Ovary (tissue), 9 donors: ENCODE results near the gene ZNF148. TPM values are rescaled to one million over a fixed set of nuclear protein-coding genes. Genes with fewer than 3 reads are reported as not detected.

ENCODE experiments used
- DNase-seq, 5 donors: peaks; one replicate each; pipeline ENCODE4 v3.0.0-alpha.2; 2019 to 2020
- H3K27ac ChIP-seq, 2 donors: fragments of 200-600 bp; one replicate each; pipeline versions ENCODE4 v1.5.1 to v1.8.0; 2019 to 2022
- H3K27me3 ChIP-seq: fragments of 200-600 bp; one replicate; pipeline ENCODE4 v1.8.0; 2022
- H3K36me3 ChIP-seq: fragments of 200-600 bp; sonication (generic); one replicate; pipeline ENCODE4 v1.5.1; 2019
- H3K4me1 ChIP-seq: one replicate; pipeline ENCODE4 v1.8.1; 2013; ENCODE audit warnings: mild to moderate bottlenecking, moderate library complexity; ENCODE audit not compliant: insufficient read depth
- H3K4me3 ChIP-seq: fragments of 200-600 bp; sonication (generic); one replicate; pipeline ENCODE4 v1.5.1; 2017
- H3K9me3 ChIP-seq, 2 donors: fragments of 200-600 bp in 1 of 2; sonication (generic) in 1 of 2; one replicate each; pipeline versions ENCODE4 v1.5.1 to v1.8.1; 2013 to 2019; ENCODE audit warnings: mild to moderate bottlenecking in 1 of 2, moderate library complexity in 1 of 2
- CTCF ChIP-seq, 3 donors: fragments of 450-650 bp in 2 of 3; fragments of 200-600 bp in 1 of 3; IDR thresholded peaks; one replicate each; pipeline versions ENCODE4 v1.5.1 to v1.8.0; 2016 to 2022; ENCODE audit warnings: antibody characterized with exemption in 3 of 3, mild to moderate bottlenecking in 1 of 3
- EP300 ChIP-seq: sonication (generic); formaldehyde crosslinking; IDR thresholded peaks from one replicate; pipeline ENCODE4 v1.6.1; 2017; ENCODE audit warnings: antibody characterized with exemption
- POLR2A ChIP-seq: fragments of 450-650 bp; IDR thresholded peaks from one replicate; pipeline ENCODE4 v1.6.1; 2017; ENCODE audit warnings: antibody characterized with exemption, mild to moderate bottlenecking, moderate library complexity
- WGBS, 3 donors: extraction: QIAGEN DNeasy Blood & Tissue Kit in 1 of 3; methylation state at CpG; one replicate each; pipeline versions ENCODE4 v1.1.5 to v1.1.7; 2013 to 2017; 5-methylcytosine and 5-hydroxymethylcytosine counted together
- intact Hi-C, 4 donors: fragments of 100-400 bp; cut with DNase I; formaldehyde crosslinking; loops; one replicate each; pipeline versions ENCODE4 v1.11.0 to v1.15.1; 2022 to 2023
- polyA plus RNA-seq, 2 donors: library from polyadenylated mRNA; stranded (reverse); fragments of 200-250 nt in 1 of 2; fragments of 350-450 nt in 1 of 2; fragmentation: Illumina TruSeq in 1 of 2; extraction: RNeasy Lipid Tissue Mini Kit (QIAGEN cat#74804) in 1 of 2; gene quantifications; one replicate each; pipeline ENCODE4 v1.2.3, GENCODE V29; 2013 to 2014
- total RNA-seq, 7 donors: library from RNA; depleted of rRNA in 2 of 7; stranded (reverse); fragments of >200 nt in 2 of 7; fragmentation: NEBNext Ultra II Directional in 3 of 7; extraction: Animal tissue kit (Norgen Biotek cat#: 25700) in 3 of 7; gene quantifications; one replicate each; pipeline versions ENCODE4 v1.1.0 to v1.2.4, GENCODE V29; 2016 to 2023
- donor health status: DM: no; HTN: no; CAD: no; lungs with moderate emphysema.
- donor health status: DM: no; HTN: no; CAD: no.
- donor health status: Bipolar disorder and iron deficiency.
- donor health status: DM: yes; HTN: yes; CAD: no.
- donor health status: DM: no; HTN: no; CAD: no.
- donor health status: DM: yes; HTN: yes; CAD: no.

The ZNF148 gene
- total and polyA plus RNA-seq, 9 donors = 9.1 to 98.8 (median 66.8) TPM

GRCh38 chr3:125318167-125318865 lies 56.8 kb downstream of the ZNF148 start:
- no peak overlapping the region for H3K27ac ChIP-seq
- H3K36me3 ChIP-seq = no peaks in the 10 kb centered on the region
- H3K4me1 ChIP-seq = no peaks in the 10 kb centered on the region
- 71 to 91% (median 88%) methylated on average over 4 of the region's 4 CpGs for WGBS, 3 donors
- no peak for TF ChIP-seq CTCF (IDR thresholded peaks at IDR 0.05)
- TF ChIP-seq POLR2A = no peak
- intact Hi-C loops = no loop called here
- H3K9me3 ChIP-seq = no peaks in the 10 kb centered on the region
- DNase-seq = no peak
- H3K4me3 ChIP-seq = no peak overlapping the region
- no peaks in the 10 kb centered on the region for H3K27me3 ChIP-seq

- Histone ChIP-seq H3K36me3 (no peaks in the 10 kb centered on the region), H3K4me3 (no peak overlapping the region), H3K4me1 (no peaks in the 10 kb centered on the region), H3K27ac (no peak overlapping the region), H3K27me3 (no peaks in the 10 kb centered on the region), H3K9me3 (no peaks in the 10 kb centered on the region)
- intact Hi-C loops = no loop called here
- DNase-seq = no peak
- WGBS, 3 donors = 90 to 95% (median 93%) methylated on average over 1 of the region's 1 CpG
- TF ChIP-seq POLR2A = no peak
- TF ChIP-seq EP300 = no peak
- TF ChIP-seq CTCF (IDR thresholded peaks at IDR 0.05) = no peak
Measured at GRCh38 chr3:125317761-125318160, 57.4 kb downstream of the ZNF148 start.

GRCh38 chr3:125316949-125317348 lies 58.2 kb downstream of the ZNF148 start:
- no peaks in the 10 kb centered on the region for H3K4me1 ChIP-seq
- no peaks in the 10 kb centered on the region for H3K9me3 ChIP-seq
- H3K36me3 ChIP-seq = no peaks in the 10 kb centered on the region
- no peak overlapping the region for H3K27ac ChIP-seq
- intact Hi-C loops = no loop called here
- TF ChIP-seq CTCF (IDR thresholded peaks at IDR 0.05) (no peak), EP300 (no peak)
- DNase-seq = no peak
- no peak overlapping the region for H3K4me3 ChIP-seq
- no peaks in the 10 kb centered on the region for H3K27me3 ChIP-seq

GRCh38 chr3:125316246-125316645 lies 58.9 kb downstream of the ZNF148 start:
- intact Hi-C loops = no loop called here
- DNase-seq = no peak
- no peak overlapping the region for H3K4me3 ChIP-seq
- 95 to 100% (median 97%) methylated on average over 1 of the region's 1 CpG for WGBS, 3 donors
- TF ChIP-seq CTCF (IDR thresholded peaks at IDR 0.05) = no peak
- TF ChIP-seq POLR2A = no peak
- no peak for TF ChIP-seq EP300
- H3K36me3 ChIP-seq = no peaks in the 10 kb centered on the region
- no peaks in the 10 kb centered on the region for H3K27me3 ChIP-seq
- no peak overlapping the region for H3K27ac ChIP-seq
- no peaks in the 10 kb centered on the region for H3K4me1 ChIP-seq
- no peaks in the 10 kb centered on the region for H3K9me3 ChIP-seq
